OCI-LY7 (cell line): ENCODE data around the gene C11orf97. TPM values are rescaled to one million over a fixed set of nuclear protein-coding genes. Genes with fewer than 3 reads are reported as not detected.
"Not testable (repeated sequence)": the region's sequence is repeated elsewhere in the genome, so short reads cannot be mapped to it uniquely, and the experiment has no call there.

Experiments
- BruUV-seq: library from RNA; stranded (reverse); fragments of 400-500 nt; replicated peaks from 2 replicates; lab custom pipeline; 2021; lab: Mats Ljungman, UMichigan
- CTCF ChIA-PET: fragments of 300-600 bp; sonication (Branson Sonifier 250); formaldehyde crosslinking; loops from one replicate; lab custom pipeline; 2022; ENCODE audit warnings: antibody characterized with exemption; ENCODE audit not compliant: unreplicated experiment; lab: Charles Lee
- POLR2A ChIA-PET: fragments of 300-600 bp; sonication (Branson Sonifier 250); formaldehyde crosslinking; loops from one replicate; lab custom pipeline; 2022; ENCODE audit warnings: antibody characterized with exemption; lab: Charles Lee
- DNase-seq: peaks from one replicate; pipeline ENCODE4 v3.0.0-alpha.2; 2015; ENCODE audit warnings: low spot score
- H2AFZ ChIP-seq: fragments of 200-600 bp; sonication (generic), shearing (Covaris generic); 2 replicates; pipeline ENCODE4 v1.6.1; 2014; ENCODE audit warnings: mild to moderate bottlenecking, antibody characterized with exemption, low read length, moderate library complexity
- H3K27ac ChIP-seq: fragments of 200-600 bp; sonication (generic); 2 replicates; pipeline ENCODE4 v1.5.1; 2014; ENCODE audit warnings: mixed run types, low read depth, mild to moderate bottlenecking, moderate library complexity, low read length, inconsistent platforms; ENCODE audit not compliant: poor library complexity, severe bottlenecking
- H3K36me3 ChIP-seq: fragments of 200-600 bp; sonication (generic); 2 replicates; pipeline ENCODE4 v1.6.1; 2014; ENCODE audit warnings: mild to moderate bottlenecking, antibody characterized with exemption, low read length, moderate library complexity, mixed read lengths; ENCODE audit not compliant: insufficient read depth
- H3K4me1 ChIP-seq: fragments of 200-600 bp; sonication (generic); 2 replicates; pipeline ENCODE4 v1.5.1; 2014; ENCODE audit warnings: mild to moderate bottlenecking, low read length; ENCODE audit not compliant: insufficient read depth, poor library complexity, severe bottlenecking
- H3K4me2 ChIP-seq: fragments of 200-600 bp; sonication (generic); 2 replicates; pipeline ENCODE4 v1.6.1; 2014; ENCODE audit warnings: mild to moderate bottlenecking, low read length
- H3K4me3 ChIP-seq: fragments of 200-600 bp; sonication (generic); 2 replicates; pipeline ENCODE4 v1.5.1; 2014; ENCODE audit warnings: mild to moderate bottlenecking, low read depth, low read length; ENCODE audit not compliant: poor library complexity, severe bottlenecking
- H3K79me2 ChIP-seq: fragments of 200-600 bp; sonication (generic); 2 replicates; pipeline ENCODE4 v1.6.1; 2016; ENCODE audit warnings: low read depth, mild to moderate bottlenecking, low read length, moderate library complexity, mixed read lengths; ENCODE audit not compliant: insufficient read depth
- H3K9me2 ChIP-seq: fragments of 200-600 bp; sonication (generic); 2 replicates; pipeline ENCODE4 v1.6.1; 2016; ENCODE audit warnings: mild to moderate bottlenecking, low read length, mixed read lengths; ENCODE audit not compliant: insufficient read depth
- H3K9me3 ChIP-seq: fragments of 200-600 bp; sonication (generic); 2 replicates; pipeline ENCODE4 v1.6.1; 2014; ENCODE audit warnings: mild to moderate bottlenecking, mixed run types, low read length, mixed read lengths
- H4K20me1 ChIP-seq: fragments of 200-600 bp; sonication (generic); 2 replicates; pipeline ENCODE4 v1.6.1; 2014; ENCODE audit warnings: mild to moderate bottlenecking, antibody characterized with exemption, low read length, moderate library complexity, mixed read lengths; ENCODE audit not compliant: insufficient read depth
- CTCF ChIP-seq: fragments of 200-600 bp; sonication (generic); conservative IDR thresholded peaks from 2 replicates; pipeline ENCODE4 v1.5.1; 2014; ENCODE audit warnings: mild to moderate bottlenecking, antibody characterized with exemption, low read length, moderate library complexity, mixed read lengths
- EZH2phosphoT487 ChIP-seq: fragments of 200-600 bp; sonication (generic); IDR thresholded peaks from 2 replicates; pipeline ENCODE4 v1.6.1; 2018; ENCODE audit warnings: low read depth, borderline replicate concordance, mild to moderate bottlenecking, mixed run types, antibody characterized with exemption, low read length, moderate library complexity, mixed read lengths
- intact Hi-C: fragments of 100-400 bp; cut with micrococcal nuclease; formaldehyde crosslinking; loops from one replicate; pipeline ENCODE4 v1.10.0; 2022; ENCODE audit not compliant: unreplicated experiment
- total RNA-seq, 2 experiments: library from RNA; depleted of rRNA in 1 of 2; stranded (reverse); fragments of >200 nt in 1 of 2; shearing (Covaris generic) in 1 of 2; gene quantifications; 2 replicates each; pipeline ENCODE4 v1.2.3, GENCODE V29; 2014 to 2022

C11orf97 gene
- total RNA-seq, 2 experiments from 2014 or later, result not detected

- DNase-seq, result no peak
- ChIA-PET POLR2A (no interaction called here), CTCF (no interaction called here)
- Histone ChIP-seq H3K4me1 (peaks cover 7% of the 10 kb centered on the region), H3K27ac (no peak overlapping the region), H4K20me1 (no peaks in the 10 kb centered on the region), H3K36me3 (no peaks in the 10 kb centered on the region), H3K9me2 (no peaks in the 10 kb centered on the region), H3K4me2 (no peak overlapping the region), H3K79me2 (no peaks in the 10 kb centered on the region), H3K4me3 (no peak overlapping the region), H3K9me3 (no peaks in the 10 kb centered on the region), H2AFZ (no peak overlapping the region)
- no TSS peak for BruUV-seq
- TF ChIP-seq CTCF (no peak), EZH2phosphoT487 (no peak)
- intact Hi-C loops, result no loop called here
Measured at GRCh38 chr11:94549146-94549545, 36.9 kb downstream of the C11orf97 start.

GRCh38 chr11:94550513-94550912, 38.3 kb downstream of the C11orf97 start:
- Histone ChIP-seq H3K79me2 (no peaks in the 10 kb centered on the region), H3K4me2 (no peak overlapping the region), H2AFZ (no peak overlapping the region), H3K4me3 (no peak overlapping the region), H3K27ac (no peak overlapping the region), H3K4me1 (peaks cover 4% of the 10 kb centered on the region), H3K9me3 (no peaks in the 10 kb centered on the region), H4K20me1 (no peaks in the 10 kb centered on the region), H3K9me2 (no peaks in the 10 kb centered on the region), H3K36me3 (no peaks in the 10 kb centered on the region)
- TF ChIP-seq EZH2phosphoT487, result no peak
- TF ChIP-seq CTCF, result no peak
- ChIA-PET CTCF (no interaction called here), POLR2A (no interaction called here)
- DNase-seq, result no peak
- BruUV-seq, result no TSS peak
- intact Hi-C loops, result no loop called here

GRCh38 chr11:94553938-94554337, 41.7 kb downstream of the C11orf97 start:
- no peak for DNase-seq
- POLR2A ChIA-PET, result no interaction called here

GRCh38 chr11:94555752-94556329, 43.6 kb downstream of the C11orf97 start:
- H4K20me1 ChIP-seq, H2AFZ ChIP-seq, H3K9me3 ChIP-seq, DNase-seq, BruUV-seq, H3K4me3 ChIP-seq, H3K27ac ChIP-seq, CTCF ChIA-PET, intact Hi-C loops, H3K36me3 ChIP-seq, H3K79me2 ChIP-seq, H3K9me2 ChIP-seq, H3K4me1 ChIP-seq, H3K4me2 ChIP-seq: not testable (repeated sequence)
- POLR2A ChIA-PET, result interaction anchor here (0.6 to 1.1 kb wide), 4 partner anchors 22 to 859 kb away, joined by 3 to 4 read pairs (median 3); no protein-coding TSS in a partner anchor

More at GRCh38 chr11:94553938-94554337, 41.7 kb downstream of the C11orf97 start:
- intact Hi-C loops, result no loop called here
- Histone ChIP-seq H3K27ac (no peak overlapping the region), H3K9me3 (no peaks in the 10 kb centered on the region), H3K9me2 (no peaks in the 10 kb centered on the region), H3K4me2 (no peak overlapping the region), H3K79me2 (no peaks in the 10 kb centered on the region), H3K4me1 (no peaks in the 10 kb centered on the region), H3K36me3 (no peaks in the 10 kb centered on the region), H4K20me1 (no peaks in the 10 kb centered on the region), H3K4me3 (no peak overlapping the region), H2AFZ (no peak overlapping the region)
- CTCF ChIA-PET, result no interaction called here
- TF ChIP-seq CTCF (no peak), EZH2phosphoT487 (no peak)
- no TSS peak for BruUV-seq
